HG03064 (cell line): ENCODE data around the gene FOSL1.

ENCODE experiments used
- ATAC-seq: cut with Tn5 transposase; IDR thresholded peaks from one replicate; pipeline ENCODE4 v1.9.1; 2021; ENCODE audit warnings: low read depth; ENCODE audit not compliant: unreplicated experiment

Gene FOSL1

DNA sequence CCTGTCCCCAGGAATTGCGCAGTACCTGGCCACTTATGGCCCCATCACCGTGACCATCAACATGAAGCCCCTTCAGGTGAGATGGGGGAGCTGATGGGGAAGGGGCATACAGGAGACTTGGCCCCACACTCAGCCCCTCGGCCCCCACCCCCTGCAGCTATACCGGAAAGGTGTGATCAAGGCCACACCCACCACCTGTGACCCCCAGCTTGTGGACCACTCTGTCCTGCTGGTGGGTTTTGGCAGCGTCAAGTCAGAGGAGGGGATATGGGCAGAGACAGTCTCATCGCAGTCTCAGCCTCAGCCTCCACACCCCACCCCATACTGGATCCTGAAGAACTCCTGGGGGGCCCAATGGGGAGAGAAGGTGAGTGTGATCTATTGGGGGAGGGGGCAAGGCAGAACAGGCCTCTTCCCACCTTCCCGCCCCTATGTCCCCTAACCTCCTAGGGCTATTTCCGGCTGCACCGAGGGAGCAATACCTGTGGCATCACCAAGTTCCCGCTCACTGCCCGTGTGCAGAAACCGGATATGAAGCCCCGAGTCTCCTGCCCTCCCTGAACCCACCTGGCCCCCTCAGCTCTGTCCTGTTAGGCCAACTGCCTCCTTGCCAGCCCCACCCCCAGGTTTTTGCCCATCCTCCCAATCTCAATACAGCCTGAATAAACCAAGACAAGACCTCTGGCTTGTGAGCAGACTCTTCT is 17.0 kb downstream of the FOSL1 start:
- no peak for ATAC-seq

DNA sequence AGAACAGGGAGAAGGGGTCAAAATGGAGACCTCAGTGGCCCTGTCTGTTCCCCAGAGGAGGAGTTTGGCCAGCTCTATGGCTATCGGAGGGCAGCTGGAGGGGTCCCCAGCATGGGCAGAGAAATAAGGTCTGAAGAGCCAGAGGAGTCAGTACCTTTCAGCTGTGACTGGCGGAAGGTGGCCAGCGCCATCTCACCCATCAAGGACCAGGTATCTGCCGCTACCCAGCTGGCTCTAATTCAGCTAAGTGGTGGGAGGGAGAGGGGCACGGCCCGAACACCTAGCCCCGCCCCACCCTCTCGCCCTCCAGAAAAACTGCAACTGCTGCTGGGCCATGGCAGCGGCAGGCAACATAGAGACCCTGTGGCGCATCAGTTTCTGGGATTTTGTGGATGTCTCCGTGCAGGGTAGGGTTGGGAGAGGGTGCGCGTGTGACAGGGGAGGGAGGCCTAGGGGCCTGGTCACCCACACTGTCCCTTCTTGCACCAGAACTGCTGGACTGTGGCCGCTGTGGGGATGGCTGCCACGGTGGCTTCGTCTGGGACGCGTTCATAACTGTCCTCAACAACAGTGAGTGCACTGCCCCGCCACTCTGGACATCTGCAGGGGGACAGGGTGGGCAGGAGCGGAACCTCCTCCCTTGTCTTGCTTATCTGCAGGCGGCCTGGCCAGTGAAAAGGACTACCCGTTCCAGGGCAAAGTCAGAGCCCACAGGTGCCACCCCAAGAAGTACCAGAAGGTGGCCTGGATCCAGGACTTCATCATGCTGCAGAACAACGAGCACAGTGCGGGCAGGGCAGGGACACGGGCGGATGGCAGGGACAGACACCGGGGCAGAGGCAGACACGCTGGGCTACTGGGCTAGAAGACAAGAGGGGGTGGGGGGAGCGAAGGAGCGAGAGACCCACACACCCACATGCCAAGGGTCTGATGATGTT is 17.8 kb downstream of the FOSL1 start:
- ATAC-seq = no peak

DNA sequence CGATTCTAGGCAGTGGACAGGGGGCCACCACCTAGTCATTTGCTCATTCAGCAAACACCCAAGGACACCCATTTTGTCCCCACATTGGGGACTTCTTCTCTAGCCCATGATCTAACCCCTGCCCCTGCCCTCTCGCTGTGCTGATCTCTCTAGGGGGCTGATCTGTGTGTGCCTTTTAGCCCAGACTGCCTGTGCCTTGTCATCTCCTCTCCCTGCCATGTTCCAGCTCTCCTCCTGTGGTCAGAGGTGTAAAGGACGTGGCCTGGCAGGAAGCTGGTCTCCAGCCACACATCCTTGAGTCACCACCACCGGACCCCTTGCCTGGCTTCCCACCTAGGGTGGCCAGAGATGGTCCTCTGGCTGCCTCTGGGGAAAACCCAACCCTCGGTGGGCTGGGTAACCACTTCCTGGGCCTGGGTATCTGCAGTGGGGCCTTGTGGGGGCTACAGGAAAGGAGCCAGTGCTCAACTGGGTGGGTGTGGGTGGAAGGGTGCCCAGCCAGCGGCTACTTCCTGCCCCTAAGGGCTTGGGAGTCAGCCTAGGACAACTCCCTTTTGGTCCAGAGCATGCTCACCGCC is 19.3 kb downstream of the FOSL1 start:
- no peak for ATAC-seq

GRCh38 chr11:65880027-65880426 is 20.2 kb downstream of the FOSL1 start:
- no peak for ATAC-seq

DNA sequence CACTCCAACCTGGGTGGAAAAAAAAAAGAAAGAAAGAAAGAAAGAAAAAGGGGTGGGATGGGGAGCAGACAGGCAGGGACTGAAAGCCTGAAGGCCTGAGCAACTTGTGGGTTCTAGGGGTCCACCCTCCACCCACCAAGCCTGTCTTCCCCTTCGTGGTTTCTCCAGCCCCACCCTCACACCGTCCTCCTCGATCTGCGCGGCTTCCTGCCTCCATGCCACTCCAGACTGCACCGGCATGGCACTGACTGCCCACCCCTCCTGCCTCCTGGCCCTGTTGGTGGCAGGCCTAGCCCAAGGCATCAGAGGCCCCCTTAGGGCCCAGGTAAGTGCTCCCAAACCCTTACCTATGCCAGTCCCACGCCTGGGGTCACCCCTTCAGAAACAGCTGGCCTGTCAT is 20.6 kb downstream of the FOSL1 start, which contains the start of gene CTSW:
CTSW (plus strand) TSS at position 221 of the 400 bp plus-strand sequence; CDS start at position 239, 18 bp downstream.
- no peak for ATAC-seq

DNA sequence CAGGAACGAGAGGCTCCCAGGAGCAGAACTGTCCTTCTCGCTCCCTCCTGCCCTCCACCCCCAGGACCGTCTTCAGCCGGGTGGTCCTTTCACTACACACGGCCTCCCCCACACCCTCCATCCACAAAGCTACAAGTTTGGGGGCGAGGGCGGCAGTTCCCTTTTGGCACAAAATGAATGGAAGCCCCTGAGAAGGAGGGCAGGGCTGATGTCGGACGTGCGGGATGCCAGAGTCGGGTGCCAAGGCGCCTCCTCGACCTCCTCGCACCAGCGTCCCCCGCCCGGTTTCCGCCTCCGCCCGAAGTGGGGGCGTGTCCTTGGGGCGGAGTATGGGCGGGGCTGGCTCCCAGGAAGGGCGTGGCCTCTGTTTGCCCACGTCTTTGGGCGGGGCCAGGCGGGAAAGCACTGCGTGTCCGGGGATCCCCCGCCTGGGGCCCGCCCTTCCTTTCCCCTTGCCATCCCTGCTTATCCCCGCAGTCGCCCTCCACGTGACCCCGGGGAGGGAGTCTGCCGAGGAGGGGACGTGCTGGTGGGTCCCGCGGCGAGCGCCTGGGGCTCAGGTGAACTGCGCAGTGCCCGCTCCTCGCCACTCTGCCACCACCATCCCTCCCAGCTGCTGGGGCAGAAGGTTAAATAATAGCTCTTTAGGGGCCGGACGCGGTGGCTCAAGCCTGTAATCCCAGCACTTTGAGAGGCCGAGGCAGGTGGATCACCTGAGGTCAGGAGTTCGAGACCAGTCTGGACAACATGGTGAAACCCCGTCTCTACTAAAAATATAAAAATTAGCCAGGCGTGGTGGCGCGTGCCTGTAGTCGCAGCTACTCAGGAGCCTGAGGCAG is 26.7 kb downstream of the FOSL1 start:
- ATAC-seq = peak; percentile 55

DNA sequence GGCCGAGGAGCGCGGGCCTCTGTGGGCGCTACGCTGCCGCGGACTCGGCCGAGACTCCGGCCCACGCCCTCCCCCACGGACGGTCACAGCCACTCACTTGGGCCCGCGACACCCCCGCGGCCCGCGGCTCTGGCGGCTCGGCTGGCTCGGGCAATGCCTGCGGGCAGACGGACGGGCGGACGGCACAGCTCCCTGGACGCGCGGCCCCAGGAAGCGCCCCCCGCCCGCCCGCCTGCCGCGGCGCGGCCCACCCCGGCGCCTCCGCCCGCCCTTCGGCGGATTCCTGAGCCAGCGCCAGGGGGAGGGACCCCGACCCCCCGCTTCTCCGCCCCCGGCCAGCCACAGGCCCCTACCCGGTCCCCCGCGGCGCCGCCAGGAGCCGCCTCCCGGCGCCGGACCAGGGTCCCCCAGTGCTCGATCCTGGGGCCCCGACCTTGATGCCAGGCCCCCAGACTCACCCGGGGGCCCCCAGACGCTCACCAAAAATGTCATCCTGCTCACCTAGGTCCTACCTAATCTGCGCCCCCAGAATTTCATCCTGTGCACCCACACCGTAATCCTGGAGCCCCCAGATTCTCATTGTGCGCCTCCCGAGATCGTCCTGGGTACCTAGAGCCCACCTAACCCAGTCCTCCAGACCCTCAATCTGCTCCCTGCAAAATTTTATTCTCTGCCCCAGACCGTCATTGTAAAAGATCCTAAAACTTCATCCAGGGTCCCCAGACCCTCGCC is 27.4 kb downstream of the FOSL1 start, which contains the start of gene EFEMP2:
EFEMP2 (minus strand) TSS at position 215 of the 732 bp plus-strand sequence. CDS start 446 bp downstream, outside the sequence.
- ATAC-seq = no peak

GRCh38 chr11:65871811-65872548 is 28.2 kb downstream of the FOSL1 start:
- ATAC-seq = no peak

GRCh38 chr11:65870706-65871681 is 29.2 kb downstream of the FOSL1 start:
- no peak for ATAC-seq

GRCh38 chr11:65870307-65870658 is 29.9 kb downstream of the FOSL1 start:
- ATAC-seq = no peak

- no peak for ATAC-seq
Observed at GRCh38 chr11:65869643-65870306, 30.4 kb downstream of the FOSL1 start.

- no peak for ATAC-seq
Observed at GRCh38 chr11:65868907-65869306, 31.3 kb downstream of the FOSL1 start.

GRCh38 chr11:65868076-65868667 is 32.0 kb downstream of the FOSL1 start:
- no peak for ATAC-seq

DNA sequence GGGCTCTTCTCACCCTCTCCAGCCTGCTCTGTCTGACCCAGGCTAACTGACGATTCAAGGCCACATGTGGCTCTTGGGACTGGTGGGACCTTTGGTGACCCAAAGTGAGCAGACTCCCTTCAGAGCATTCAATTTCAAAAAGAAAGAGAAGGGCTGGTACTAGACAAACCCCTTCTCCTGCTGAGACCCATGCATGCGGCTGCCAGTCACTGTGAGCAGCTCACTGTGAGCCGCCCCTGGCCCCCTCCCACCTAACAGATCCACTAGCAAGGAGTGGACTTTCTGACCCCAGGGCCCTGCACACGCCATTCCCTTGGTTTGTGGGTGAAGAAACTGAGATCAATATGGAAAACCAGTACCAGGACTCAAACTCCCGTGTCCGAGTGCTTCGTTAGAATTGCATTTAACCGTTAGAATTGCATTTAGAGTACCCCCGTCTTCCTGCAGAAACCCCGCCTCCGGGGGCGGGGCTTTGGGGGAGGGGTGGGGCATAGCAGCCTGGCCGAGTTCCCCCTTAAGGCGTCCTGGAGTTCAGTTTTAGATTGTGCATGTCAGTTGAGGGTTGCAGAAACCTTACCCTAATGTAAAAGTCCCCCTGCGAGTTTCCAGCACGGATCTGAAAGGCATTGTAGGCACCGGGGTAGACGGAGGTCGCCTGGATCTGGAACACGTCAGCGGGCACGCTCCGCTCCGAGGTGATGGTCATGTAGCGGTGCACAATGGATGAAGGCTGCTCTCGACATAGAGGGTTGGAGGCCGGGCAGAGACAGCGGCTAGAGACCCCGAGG is 32.7 kb downstream of the FOSL1 start:
- no peak for ATAC-seq

- ATAC-seq = no peak
Observed at GRCh38 chr11:65866509-65867283, 33.5 kb downstream of the FOSL1 start.
